SK-MEL-5 (cell line): ENCODE results near the gene HMGA1. TPM values are rescaled to one million over a fixed set of nuclear protein-coding genes. Genes with fewer than 3 reads are reported as not detected.

Source experiments
- DNase-seq: peaks from one replicate; pipeline ENCODE4 v3.0.0-alpha.2; 2016; ENCODE audit warnings: low read depth, low spot score
- in situ Hi-C: cut with HindIII; loops from 2 replicates; pipeline ENCODE4 v1.10.0; 2016; ENCODE audit warnings: low sequenced_read_pairs, high pct_unique_total_duplicates, low pct_unique_long_range_greater_than_20kb
- small RNA-seq, 2 experiments: library from RNA; depleted of rRNA; stranded (forward); fragments of <200 nt; gene quantifications; one replicate each; pipeline ENCODE3, GENCODE V24; 2014
- total RNA-seq: library from RNA; depleted of rRNA; stranded (reverse); fragments of >200 nt; shearing (Covaris generic); gene quantifications from 2 replicates; pipeline ENCODE4 v1.2.3, GENCODE V29; 2014; rRNA removed

HMGA1 gene
- total RNA-seq, 1 experiment from 2014 or later: 129 TPM

DNA sequence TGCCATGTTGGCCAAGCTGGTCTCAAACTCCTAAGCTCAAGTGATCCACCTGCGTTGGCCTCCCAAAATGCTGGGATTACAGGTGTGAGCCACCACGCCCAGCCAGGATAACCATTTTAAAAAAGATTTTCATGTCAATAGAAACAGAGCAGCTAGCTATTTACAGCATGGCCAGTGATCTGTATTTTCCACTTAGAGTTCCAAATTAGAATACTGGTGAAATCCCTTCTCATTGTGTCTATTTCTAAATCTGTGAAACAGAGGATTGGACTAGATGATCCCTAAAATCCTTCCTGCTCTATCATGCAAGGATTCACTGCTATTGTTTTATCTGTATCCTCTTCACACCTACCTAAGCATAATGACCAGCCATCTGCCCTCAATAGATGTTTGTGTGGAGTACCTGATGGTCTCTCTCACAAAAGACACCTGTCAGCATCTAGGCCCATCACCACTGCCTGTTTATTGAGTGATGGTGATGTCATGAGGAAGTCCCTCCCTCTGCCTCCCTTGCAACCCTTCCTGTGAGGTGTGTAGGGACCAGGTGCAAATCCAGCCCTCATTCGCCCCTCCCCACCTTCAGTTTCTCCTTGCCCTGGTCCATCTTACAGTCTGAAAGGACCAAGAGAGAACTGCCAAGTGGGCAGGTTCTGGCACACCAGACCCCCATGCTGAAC, 38.6 kb downstream of the HMGA1 start:
- in situ Hi-C loops: no loop called here

GRCh38 chr6:34276191-34276590, 39.5 kb downstream of the HMGA1 start:
- in situ Hi-C loops: no loop called here
- DNase-seq: no peak

More for the DNA sequence above, 38.6 kb downstream of the HMGA1 start:
- DNase-seq: no peak

DNA sequence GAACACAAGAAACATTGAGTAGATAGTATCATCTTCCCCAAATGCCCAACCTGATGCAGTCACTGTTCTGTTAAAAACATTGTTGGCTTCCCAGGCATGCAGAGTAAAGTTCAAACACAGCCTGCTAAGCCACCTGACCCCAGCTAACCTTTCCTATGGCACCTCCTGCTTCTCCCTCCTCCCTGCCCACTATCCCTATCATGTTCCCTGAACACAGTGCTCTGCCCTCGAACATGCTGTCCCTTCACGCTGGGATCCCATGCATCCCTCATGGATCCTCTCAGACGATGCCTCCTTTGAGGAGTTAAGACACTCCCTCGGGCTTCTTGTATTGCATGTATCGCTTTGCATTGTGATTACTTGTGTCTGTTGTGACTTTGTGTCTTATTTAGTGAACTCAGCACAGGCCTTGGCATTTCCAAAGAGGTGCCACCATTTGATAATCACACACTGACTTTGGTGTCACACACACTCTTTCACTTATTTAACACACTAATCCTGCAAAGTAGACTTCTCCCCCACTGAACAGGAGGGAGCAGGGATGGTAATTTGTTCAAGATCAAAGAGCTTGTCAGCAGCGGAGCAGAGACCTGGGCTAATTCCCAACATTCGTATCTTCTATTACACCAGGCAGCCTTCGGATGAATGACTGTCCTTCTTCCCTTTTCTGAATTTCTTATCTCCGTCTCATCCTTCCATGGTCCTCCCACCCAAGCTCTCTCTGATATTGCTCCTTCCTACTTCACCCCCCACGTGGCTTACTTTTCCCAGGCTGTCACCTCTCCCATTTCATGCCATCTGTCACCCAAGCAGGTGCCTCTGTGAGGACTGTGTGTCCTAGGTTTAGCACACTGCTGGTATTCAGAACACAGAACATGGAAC, 40.4 kb downstream of the HMGA1 start:
- in situ Hi-C loops: no loop called here
- no peak for DNase-seq

DNA sequence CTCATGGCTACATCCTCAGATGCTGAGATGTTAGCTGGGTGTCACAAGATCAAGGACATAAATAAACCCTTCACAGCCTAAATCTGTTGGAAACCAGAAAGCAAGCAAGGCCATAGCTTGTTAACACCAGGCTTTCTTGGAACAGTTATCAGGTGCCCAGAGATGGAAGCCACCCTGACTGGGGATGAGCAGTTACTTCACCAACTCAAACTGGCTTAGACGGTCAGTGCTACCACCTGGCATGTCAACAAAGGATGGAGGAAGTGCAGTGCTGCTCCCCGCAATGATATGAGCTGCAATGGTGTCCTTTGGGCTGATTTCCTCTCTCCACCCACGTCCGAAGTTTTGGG, 41.1 kb downstream of the HMGA1 start:
- in situ Hi-C loops: no loop called here
- no peak for DNase-seq

DNA sequence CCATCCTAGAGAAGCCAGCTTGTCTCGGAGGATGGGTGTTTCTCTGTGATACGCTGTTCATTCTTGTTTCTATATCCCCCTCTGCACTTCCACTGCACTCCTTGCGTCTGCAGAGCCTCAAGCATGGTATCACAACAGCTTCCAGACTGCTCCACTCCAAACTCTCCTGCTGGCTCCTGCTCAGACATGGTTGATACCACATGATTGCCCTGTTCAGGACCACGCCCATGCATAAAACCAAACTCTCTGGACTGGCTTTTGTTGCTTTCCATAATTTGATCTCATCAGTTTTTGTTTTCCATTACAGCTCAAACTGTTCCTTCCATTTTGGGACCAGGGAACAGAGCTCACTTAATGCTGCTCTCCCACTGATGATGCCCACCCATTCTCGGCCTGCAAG, 42.2 kb downstream of the HMGA1 start:
- DNase-seq: no peak
- in situ Hi-C loops: no loop called here

DNA sequence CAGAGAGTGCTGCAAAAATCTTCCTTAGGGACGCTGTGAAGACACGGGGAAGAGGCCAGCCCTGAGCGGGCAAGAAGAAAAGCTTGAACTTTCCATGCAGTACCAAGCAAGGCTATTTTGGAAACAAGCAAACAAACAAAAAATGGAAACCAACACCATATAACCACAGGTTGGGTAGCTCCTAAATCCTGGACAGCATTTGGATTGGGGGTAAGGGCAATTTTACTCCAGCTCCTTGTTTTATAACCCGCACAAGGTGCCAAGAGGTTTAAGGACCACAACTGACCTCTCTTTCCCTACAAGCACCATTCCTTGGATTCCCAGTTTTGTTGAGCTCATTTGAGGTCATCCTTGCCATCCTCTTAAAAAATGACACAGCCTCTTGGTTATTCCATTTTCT, 43.5 kb downstream of the HMGA1 start:
- in situ Hi-C loops: no loop called here
- DNase-seq: no peak

DNA sequence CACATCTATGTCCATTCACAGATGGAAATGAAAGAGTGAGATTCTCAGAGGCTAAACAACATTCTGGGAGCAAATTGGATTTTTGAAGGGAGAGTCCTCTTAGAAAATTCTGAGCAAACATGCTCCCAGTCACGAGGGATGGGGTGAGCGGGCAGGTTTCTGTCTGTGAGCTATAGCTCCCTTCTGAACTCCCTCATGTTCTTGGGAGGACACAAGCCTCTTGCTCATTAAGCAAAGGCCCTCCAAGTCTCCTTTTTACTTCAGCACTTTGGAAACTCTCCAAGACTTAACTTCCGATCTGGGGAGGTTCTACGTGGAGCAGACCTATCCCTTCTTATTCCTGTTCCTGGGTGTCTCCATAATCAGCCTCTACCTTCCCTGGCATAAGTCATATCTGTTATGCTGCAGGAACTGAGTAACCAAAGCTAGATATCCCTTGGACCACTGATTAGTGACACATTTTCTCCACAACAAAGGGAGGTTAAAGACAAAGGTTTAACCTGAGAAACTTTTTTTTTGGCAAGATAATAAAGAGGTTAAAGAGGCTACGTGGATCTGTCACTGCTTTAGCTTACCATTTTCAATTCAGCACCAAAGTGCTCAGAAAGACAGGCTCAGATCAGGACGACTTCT, 45.1 kb downstream of the HMGA1 start:
- no peak for DNase-seq
- in situ Hi-C loops: no loop called here

- peak; percentile 76 for DNase-seq
- in situ Hi-C loops: no loop called here
Measured at GRCh38 chr6:34284563-34285447, 48.1 kb downstream of the HMGA1 start.

DNA sequence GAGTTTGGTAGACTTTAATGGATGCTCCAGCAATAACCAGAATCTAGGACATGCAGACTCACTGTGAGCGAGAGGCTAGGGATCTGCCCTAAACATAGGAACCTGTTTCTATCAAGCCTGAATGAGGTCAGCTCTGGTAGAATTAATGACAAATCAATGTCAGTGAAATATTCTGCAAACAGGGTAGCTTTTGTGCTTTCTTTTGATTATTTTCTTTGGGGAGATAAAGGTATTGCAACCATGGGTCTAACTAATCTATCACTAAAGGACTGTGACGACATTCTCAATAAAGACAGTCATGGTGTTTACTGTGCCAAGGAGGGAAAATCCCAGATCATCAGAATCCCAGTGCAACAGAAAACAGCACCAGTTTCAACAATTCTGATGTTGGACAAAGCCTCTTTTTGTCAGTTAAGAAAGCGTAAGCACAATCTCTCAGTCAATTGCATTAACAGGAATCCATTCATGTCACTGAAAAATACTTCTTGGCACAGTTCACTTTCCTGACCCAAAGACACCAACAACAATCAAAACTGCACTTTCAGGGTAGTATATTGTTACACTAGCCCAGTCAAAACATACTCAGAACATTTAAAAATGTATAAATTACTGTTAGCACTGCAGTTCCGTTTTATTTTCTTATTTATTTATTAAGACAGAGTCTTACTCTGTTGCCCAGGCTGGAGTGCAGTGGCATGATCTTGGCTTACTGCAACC, 48.9 kb downstream of the HMGA1 start:
- peak; percentile 96 for DNase-seq
- in situ Hi-C loops: no loop called here

DNA sequence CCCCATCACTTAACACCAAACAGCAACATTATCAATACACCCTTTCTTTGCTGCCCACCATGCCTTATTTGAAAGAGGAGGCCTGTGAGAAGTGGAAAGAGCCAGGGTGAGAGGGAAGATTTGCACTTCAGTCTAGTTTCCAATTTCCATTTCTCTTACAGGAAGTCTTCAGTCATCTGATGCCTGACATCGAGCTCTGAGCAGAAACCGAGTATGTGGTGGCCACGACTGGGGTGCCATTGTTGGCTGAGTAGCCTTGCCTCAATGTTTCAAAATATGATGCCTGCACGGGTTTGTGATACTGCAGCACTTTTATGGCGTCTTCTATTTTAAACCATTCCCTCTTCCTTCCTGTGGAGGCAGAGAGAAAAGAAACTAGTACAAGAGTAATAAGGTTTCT, 51.9 kb downstream of the HMGA1 start:
- in situ Hi-C loops: no loop called here
- peak; percentile 57 for DNase-seq

DNA sequence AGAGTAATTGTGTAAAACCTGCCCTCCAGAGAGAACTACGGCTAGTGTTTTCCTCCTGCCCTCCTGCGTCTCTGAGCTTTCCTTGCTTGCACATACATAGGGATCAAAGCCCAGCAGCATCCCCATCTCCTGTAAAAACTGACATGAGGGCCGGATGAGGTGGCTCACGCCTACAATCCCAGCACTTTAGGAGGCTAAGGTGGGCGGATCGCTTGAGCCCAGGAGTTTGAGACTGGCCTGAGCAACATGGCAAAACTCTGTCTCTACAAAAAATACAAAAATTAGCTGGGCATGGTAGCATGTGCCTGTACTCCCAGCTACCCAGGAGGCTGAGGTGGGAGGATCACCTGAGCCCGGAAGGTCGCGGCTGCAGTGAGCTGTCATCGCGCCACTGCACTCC, 52.5 kb downstream of the HMGA1 start:
- in situ Hi-C loops: no loop called here
- no peak for DNase-seq

- no peak for DNase-seq
- in situ Hi-C loops: no loop called here
Measured at GRCh38 chr6:34292954-34293353, 56.3 kb downstream of the HMGA1 start.

GRCh38 chr6:34295721-34296120, 59.0 kb downstream of the HMGA1 start:
- DNase-seq: no peak
- in situ Hi-C loops: no loop called here

Small RNAs within 50 kb of the gene (small RNA-seq; reads per million reads assigned to genes)
- 0 reads per million in 2 experiments for gene MIR6835

Other genes with a start within 250 kb of the HMGA1 start
- gene GRM4, start 90.8 kb upstream of the HMGA1 start, total RNA-seq: not detected in 2 replicates
- 63.5 and 66.6 TPM in 2 replicates for gene SMIM29, start 12.1 kb downstream of the HMGA1 start, total RNA-seq
- gene NUDT3, start 155.8 kb downstream of the HMGA1 start, total RNA-seq: 32.0 and 34.6 TPM in 2 replicates
- 2,553 and 2,938 TPM in 2 replicates for gene RPS10, start 189.2 kb downstream of the HMGA1 start, total RNA-seq
- gene PACSIN1, start 229.2 kb downstream of the HMGA1 start, total RNA-seq: not detected in 2 replicates